Keratinocyte (primary cell): ENCODE measurements around the gene BEGAIN.

Experiments
- CTCF ChIP-seq, 3 experiments: IDR thresholded peaks in 1 of 3; conservative IDR thresholded peaks in 1 of 3; optimal IDR thresholded peaks in 1 of 3; 2 replicates in 2 of 3; 3 replicates in 1 of 3; pipeline versions ENCODE3 to v1.5.1; 2011; ENCODE audit warnings: low read length in 3 of 3, mild to moderate bottlenecking in 3 of 3, moderate library complexity in 2 of 3, control low read depth in 1 of 3, inconsistent platforms in 1 of 3; ENCODE audit not compliant: insufficient read depth in 2 of 3; ENCODE audit errors: extremely low read depth in 1 of 3
- EZH2 ChIP-seq: IDR thresholded peaks from one replicate; pipeline ENCODE4 v1.6.1; 2012; ENCODE audit warnings: inconsistent platforms, mild to moderate bottlenecking, low read length, moderate library complexity

GRCh38 chr14:100569734-100570286, 17.4 kb downstream of the BEGAIN start:
- TF ChIP-seq CTCF (optimal IDR thresholded peaks at IDR 0.05 in 1 of 3, IDR thresholded peaks at IDR 0.05 in 1 of 3, conservative IDR thresholded peaks at IDR 0.05 in 1 of 3; ENCODE audit: extremely low read depth in 1 of 3, insufficient read depth in 2 of 3, low read length in 3 of 3) (no peak), EZH2 (no peak)
